HEK293 (cell line): ENCODE measurements around the gene CYP2C9.

Experiments
- CTCF ChIA-PET: fragments of 350-600 bp; formaldehyde crosslinking; extraction: SDS; loops from one replicate; lab custom pipeline; 2021; ENCODE audit warnings: antibody characterized with exemption; lab: Yijun Ruan, JAX
- POLR2A ChIA-PET: fragments of 300-600 bp; formaldehyde crosslinking; extraction: SDS; loops from one replicate; lab custom pipeline; 2020; ENCODE audit warnings: antibody characterized with exemption, inconsistent platforms; lab: Yijun Ruan, JAX
- H3K27ac ChIP-seq: fragments of 200-500 bp; sonication (Bioruptor generic); 2 replicates; pipeline ENCODE4 v1.5.1; 2014; ENCODE audit warnings: low read depth, low read length, control low read depth, inconsistent platforms; ENCODE audit errors: extremely low read depth
- H3K36me3 ChIP-seq, 2 experiments: fragments of 200-500 bp in 1 of 2; sonication (Bioruptor generic) in 1 of 2; 1 replicate in 1 of 2; 2 replicates in 1 of 2; pipeline ENCODE4 v1.5.1; 2014 to 2017; ENCODE audit warnings: inconsistent platforms in 2 of 2, low read length in 2 of 2; ENCODE audit not compliant: control insufficient read depth in 2 of 2, insufficient read depth in 1 of 2
- H3K4me1 ChIP-seq: fragments of 200-500 bp; sonication (Bioruptor generic); 2 replicates; pipeline ENCODE4 v1.5.1; 2014; ENCODE audit warnings: mild to moderate bottlenecking, low read length, inconsistent platforms; ENCODE audit not compliant: control insufficient read depth, insufficient read depth
- H3K4me3 ChIP-seq: 2 replicates; pipeline ENCODE4 v1.5.1; 2011; ENCODE audit warnings: low read depth, mild to moderate bottlenecking, control low read depth, low read length, moderate library complexity
- H3K9me3 ChIP-seq: fragments of 200-500 bp; sonication (Bioruptor generic); 2 replicates; pipeline ENCODE4 v1.5.1; 2014; ENCODE audit warnings: low read depth, low read length, inconsistent platforms; ENCODE audit not compliant: control insufficient read depth, insufficient read depth
- BCL11B ChIP-seq: fragments of 450-650 bp; formaldehyde crosslinking; IDR thresholded peaks from 2 replicates; pipeline ENCODE4 v1.5.1; 2016; ENCODE audit warnings: low read depth, missing biosample characterization, missing genetic modification characterization
- CTCF ChIP-seq: fragments of 450-650 bp; formaldehyde crosslinking; IDR thresholded peaks from 2 replicates; pipeline ENCODE4 v1.5.1; 2016; ENCODE audit warnings: missing biosample characterization, missing genetic modification characterization
- PRDM4 ChIP-seq: fragments of 450-650 bp; formaldehyde crosslinking; IDR thresholded peaks from 2 replicates; pipeline ENCODE4 v1.5.1; 2017; ENCODE audit warnings: missing biosample characterization, missing genetic modification characterization
- REST ChIP-seq: fragments of 450-650 bp; formaldehyde crosslinking; IDR thresholded peaks from 2 replicates; pipeline ENCODE4 v1.5.1; 2016; ENCODE audit warnings: missing biosample characterization, missing genetic modification characterization
- ZBTB26 ChIP-seq: fragments of 450-650 bp; formaldehyde crosslinking; optimal IDR thresholded peaks from 2 replicates; pipeline ENCODE3; 2016; ENCODE audit warnings: missing biosample characterization, mild to moderate bottlenecking, missing genetic modification characterization
- ZBTB6 ChIP-seq: fragments of 450-650 bp; formaldehyde crosslinking; IDR thresholded peaks from 2 replicates; pipeline ENCODE4 v1.5.1; 2017; ENCODE audit warnings: missing biosample characterization, missing genetic modification characterization
- ZIC2 ChIP-seq: fragments of 450-650 bp; formaldehyde crosslinking; IDR thresholded peaks from 2 replicates; pipeline ENCODE4 v1.5.1; 2016; ENCODE audit warnings: missing biosample characterization, missing genetic modification characterization
- ZNF138 ChIP-seq: fragments of 450-650 bp; formaldehyde crosslinking; IDR thresholded peaks from 2 replicates; pipeline ENCODE4 v1.5.1; 2016; ENCODE audit warnings: missing biosample characterization, missing genetic modification characterization, borderline replicate concordance
- ZNF157 ChIP-seq: fragments of 450-650 bp; formaldehyde crosslinking; IDR thresholded peaks from 2 replicates; pipeline ENCODE4 v1.5.1; 2016; ENCODE audit warnings: missing biosample characterization, missing genetic modification characterization
- ZNF169 ChIP-seq: fragments of 450-650 bp; formaldehyde crosslinking; IDR thresholded peaks from 2 replicates; pipeline ENCODE4 v1.5.1; 2016; ENCODE audit warnings: missing biosample characterization, missing genetic modification characterization
- ZNF174 ChIP-seq: fragments of 450-650 bp; formaldehyde crosslinking; IDR thresholded peaks from 2 replicates; pipeline ENCODE4 v1.5.0; 2017; ENCODE audit warnings: missing biosample characterization, mild to moderate bottlenecking, missing genetic modification characterization
- ZNF266 ChIP-seq: fragments of 450-650 bp; formaldehyde crosslinking; IDR thresholded peaks from 2 replicates; pipeline ENCODE4 v1.5.1; 2016; ENCODE audit warnings: missing biosample characterization, missing genetic modification characterization, low read depth
- ZNF391 ChIP-seq: fragments of 450-650 bp; formaldehyde crosslinking; IDR thresholded peaks from 2 replicates; pipeline ENCODE4 v1.5.1; 2016; ENCODE audit warnings: low read depth, missing biosample characterization, missing genetic modification characterization, borderline replicate concordance
- ZNF404 ChIP-seq: fragments of 450-650 bp; formaldehyde crosslinking; IDR thresholded peaks from 2 replicates; pipeline ENCODE4 v1.5.1; 2017; ENCODE audit warnings: missing biosample characterization, missing genetic modification characterization
- ZNF416 ChIP-seq: fragments of 450-650 bp; formaldehyde crosslinking; IDR thresholded peaks from 2 replicates; pipeline ENCODE4 v1.5.1; 2016; ENCODE audit warnings: missing biosample characterization, missing genetic modification characterization
- ZNF501 ChIP-seq: fragments of 450-650 bp; formaldehyde crosslinking; IDR thresholded peaks from 2 replicates; pipeline ENCODE4 v1.5.1; 2016; ENCODE audit warnings: missing biosample characterization, missing genetic modification characterization
- ZNF518A ChIP-seq: fragments of 450-650 bp; formaldehyde crosslinking; conservative IDR thresholded peaks from 2 replicates; pipeline ENCODE4 v1.5.1; 2016; ENCODE audit warnings: low read depth, missing biosample characterization, missing genetic modification characterization
- ZNF529 ChIP-seq: fragments of 450-650 bp; formaldehyde crosslinking; IDR thresholded peaks from 2 replicates; pipeline ENCODE4 v1.5.1; 2017; ENCODE audit warnings: missing genetic modification characterization, missing biosample characterization; ENCODE audit not compliant: insufficient replicate concordance
- ZNF530 ChIP-seq: fragments of 450-650 bp; formaldehyde crosslinking; IDR thresholded peaks from 2 replicates; pipeline ENCODE4 v1.5.1; 2016; ENCODE audit warnings: low read depth, missing biosample characterization, missing genetic modification characterization
- ZNF621 ChIP-seq: fragments of 450-650 bp; formaldehyde crosslinking; IDR thresholded peaks from 2 replicates; pipeline ENCODE4 v1.5.1; 2017; ENCODE audit warnings: missing biosample characterization, missing genetic modification characterization
- ZNF654 ChIP-seq: fragments of 450-650 bp; formaldehyde crosslinking; IDR thresholded peaks from 2 replicates; pipeline ENCODE4 v1.5.1; 2016; ENCODE audit warnings: low read depth, missing biosample characterization, missing genetic modification characterization

CYP2C9 gene

GRCh38 chr10:94902080-94902479 lies 36.4 kb upstream of the CYP2C9 start:
- TF ChIP-seq BCL11B (tag by site-specific recombination) (no peak), ZNF157 (tag by site-specific recombination) (no peak), ZNF138 (tag by site-specific recombination) (no peak), ZNF529 (no peak), ZNF391 (tag by site-specific recombination) (no peak), ZNF404 (tag by site-specific recombination) (no peak), CTCF (no peak), ZNF501 (no peak), ZNF530 (tag by site-specific recombination) (no peak), ZNF174 (tag by site-specific recombination) (no peak), ZNF621 (tag by site-specific recombination) (no peak), ZBTB26 (no peak), ZNF416 (tag by site-specific recombination) (no peak), REST (tag by site-specific recombination) (no peak), ZIC2 (no peak), PRDM4 (tag by site-specific recombination) (no peak)
- ChIA-PET POLR2A (no interaction called here), CTCF (interaction anchor here (0.5 kb wide), 1 partner anchor 939 kb away, joined by 3 read pairs; no protein-coding TSS in a partner anchor)
- H3K4me1 ChIP-seq = no peaks in the 10 kb centered on the region
- H3K27ac ChIP-seq = no peak overlapping the region
- H3K9me3 ChIP-seq = no peaks in the 10 kb centered on the region
- no peak overlapping the region for H3K4me3 ChIP-seq
- no peaks in the 10 kb centered on the region for H3K36me3 ChIP-seq

GRCh38 chr10:94902570-94902969 lies 35.9 kb upstream of the CYP2C9 start:
- ChIA-PET POLR2A (no interaction called here), CTCF (interaction anchor here (0.5 kb wide), 1 partner anchor 939 kb away, joined by 3 read pairs; no protein-coding TSS in a partner anchor)
- H3K4me3 ChIP-seq = no peak overlapping the region
- no peaks in the 10 kb centered on the region for H3K4me1 ChIP-seq
- H3K36me3 ChIP-seq = no peaks in the 10 kb centered on the region
- H3K27ac ChIP-seq = no peak overlapping the region
- H3K9me3 ChIP-seq = no peaks in the 10 kb centered on the region
- TF ChIP-seq ZNF157 (tag by site-specific recombination) (no peak), ZNF266 (tag by site-specific recombination) (no peak), ZBTB6 (tag by site-specific recombination) (no peak), ZNF654 (no peak), ZNF169 (tag by site-specific recombination) (no peak), ZNF518A (tag by site-specific recombination) (no peak)
